K562 (cell line): Measurements from ENCODE around the gene HMG20B. TPM values are rescaled to one million over a fixed set of nuclear protein-coding genes. Genes with fewer than 3 reads are reported as not detected.

Source experiments
- ATAC-seq: fragments of 200-7000 bp; cut with Tn5 transposase; 3 replicates; pipeline ENCODE4 v1.9.1; 2020; ENCODE audit warnings: moderate library complexity
- BruUV-seq: library from RNA; stranded (reverse); fragments of 400-500 nt; replicated peaks from 2 replicates; lab custom pipeline; 2021; lab: Mats Ljungman, UMichigan
- CTCF ChIA-PET: fragments of 300-600 bp; formaldehyde crosslinking; extraction: SDS; loops from one replicate; lab custom pipeline; 2021; ENCODE audit warnings: low intra/inter-chr PET ratio; lab: Yijun Ruan, JAX
- POLR2A ChIA-PET: fragments of 300-600, 350-650 bp; sonication (Branson Sonifier 250); formaldehyde crosslinking; extraction: SDS; loops from one replicate; lab custom pipeline; 2021; ENCODE audit warnings: antibody characterized with exemption, inconsistent platforms; lab: Yijun Ruan, JAX
- DNase-seq, 4 experiments: peaks; one replicate each; pipeline versions ENCODE4 v3.0.0 to v3.0.0-alpha.2; 2011 to 2018; ENCODE audit warnings: low spot score in 3 of 4, mixed read lengths in 3 of 4; ENCODE audit errors: extremely low read depth in 1 of 4
- FAIRE-seq: peaks from 2 replicates; lab custom pipeline; 2011; peaks lifted over from hg19 to GRCh38; lab: Jason Lieb, UNC
- H2AFZ ChIP-seq: 2 replicates; pipeline ENCODE4 v1.6.0; 2011; ENCODE audit warnings: low read depth, low read length, control low read depth, inconsistent platforms
- H3K27ac ChIP-seq: fragments of 200-600 bp; 3 replicates; pipeline ENCODE4 v1.8.0; 2011; ENCODE audit warnings: low read depth, mild to moderate bottlenecking, control low read depth, inconsistent platforms, low read length, moderate library complexity, mixed read lengths; ENCODE audit errors: extremely low read depth
- H3K27me3 ChIP-seq, 2 experiments: fragments of 300-600 bp in 1 of 2; 2 replicates in 1 of 2; 3 replicates in 1 of 2; pipeline versions ENCODE4 v1.6.0 to v1.8.0; 2011; ENCODE audit warnings: inconsistent platforms in 2 of 2, low read length in 2 of 2, mild to moderate bottlenecking in 1 of 2, mixed read lengths in 1 of 2, moderate library complexity in 1 of 2; ENCODE audit not compliant: control insufficient read depth in 2 of 2, insufficient read depth in 2 of 2
- H3K36me3 ChIP-seq: fragments of 300-600 bp; 3 replicates; pipeline ENCODE4 v1.8.0; 2011; ENCODE audit warnings: mild to moderate bottlenecking, low read length, inconsistent platforms; ENCODE audit not compliant: control insufficient read depth, insufficient read depth
- H3K4me1 ChIP-seq, 2 experiments: fragments of 200-600 bp in 1 of 2; replicated peaks in 1 of 2; 2 replicates in 1 of 2; 3 replicates in 1 of 2; pipeline versions ENCODE4 v1.5.1 to v1.8.0; 2011; ENCODE audit warnings: inconsistent platforms in 2 of 2, low read length in 2 of 2, mild to moderate bottlenecking in 1 of 2, mixed read lengths in 1 of 2, moderate library complexity in 1 of 2; ENCODE audit not compliant: control insufficient read depth in 2 of 2, insufficient read depth in 2 of 2
- H3K4me2 ChIP-seq: 2 replicates; pipeline ENCODE4 v1.6.1; 2011; ENCODE audit warnings: low read length, control low read depth, inconsistent platforms, mixed read lengths; ENCODE audit not compliant: insufficient read depth
- H3K4me3 ChIP-seq: fragments of 200-600 bp; sonication (generic), shearing (Covaris generic); 2 replicates; pipeline ENCODE4 v1.5.1; 2016; ENCODE audit warnings: control low read depth, inconsistent platforms
- H3K79me2 ChIP-seq: fragments of 200-600 bp; 3 replicates; pipeline ENCODE4 v1.8.0; 2011; ENCODE audit warnings: low read length, inconsistent platforms; ENCODE audit not compliant: control insufficient read depth, insufficient read depth
- H3K9ac ChIP-seq, 2 experiments: 2 replicates each; pipeline versions ENCODE4 v1.6.0 to v1.6.1; 2011; ENCODE audit warnings: low read depth in 2 of 2, low read length in 2 of 2, control low read depth in 1 of 2, inconsistent platforms in 1 of 2, mild to moderate bottlenecking in 1 of 2, mixed read lengths in 1 of 2; ENCODE audit not compliant: insufficient read depth in 1 of 2
- H3K9me1 ChIP-seq: one replicate; pipeline ENCODE4 v1.6.0; 2011; ENCODE audit warnings: inconsistent platforms, mild to moderate bottlenecking, low read length, moderate library complexity; ENCODE audit not compliant: control insufficient read depth, insufficient read depth
- H3K9me3 ChIP-seq: replicated peaks from 2 replicates; pipeline ENCODE4 v1.5.1; 2011; ENCODE audit warnings: low read depth, low read length, inconsistent platforms; ENCODE audit not compliant: control insufficient read depth, insufficient read depth
- H4K20me1 ChIP-seq: replicated peaks from 2 replicates; pipeline ENCODE4 v1.6.1; 2011; ENCODE audit warnings: low read length, inconsistent platforms, mixed read lengths; ENCODE audit not compliant: control insufficient read depth, insufficient read depth
- BRCA1 ChIP-seq, 2 experiments: fragments of 450-650 bp in 1 of 2; sonication (generic) in 1 of 2; formaldehyde crosslinking in 1 of 2; IDR thresholded peaks; 2 replicates each; pipeline versions ENCODE4 v1.5.0 to v1.6.1; 2017 to 2020; ENCODE audit warnings: mild to moderate bottlenecking in 1 of 2, missing genetic modification reagents in 1 of 2
- CBX1 ChIP-seq: sonication (generic); IDR thresholded peaks from 2 replicates; pipeline ENCODE4 v1.6.1; 2016; ENCODE audit warnings: antibody characterized with exemption, low read depth, mild to moderate bottlenecking
- E2F6 ChIP-seq, 2 experiments: IDR thresholded peaks; 2 replicates each; pipeline ENCODE4 v1.6.1; 2011; ENCODE audit warnings: borderline replicate concordance in 1 of 2, control low read depth in 1 of 2, low read depth in 1 of 2, low read length in 1 of 2, mild to moderate bottlenecking in 1 of 2, mixed read lengths in 1 of 2, moderate library complexity in 1 of 2; ENCODE audit not compliant: insufficient read depth in 1 of 2, insufficient read length in 1 of 2, poor library complexity in 1 of 2, severe bottlenecking in 1 of 2; ENCODE audit errors: extremely low read depth in 1 of 2
- ELK1 ChIP-seq: sonication (generic); formaldehyde crosslinking; IDR thresholded peaks from 2 replicates; pipeline ENCODE4 v1.8.1; 2022; ENCODE audit warnings: missing genetic modification reagents
- HOXB6 ChIP-seq: fragments of 250-450 bp; sonication (Bioruptor Pico); IDR thresholded peaks from 2 replicates; pipeline ENCODE4 v1.5.1; 2022; ENCODE audit warnings: mild to moderate bottlenecking, borderline replicate concordance
- NFE2L1 ChIP-seq: fragments of 450-650 bp; IDR thresholded peaks from 2 replicates; pipeline ENCODE4 v1.6.1; 2016; ENCODE audit warnings: missing genetic modification characterization, low read depth, mild to moderate bottlenecking, missing compliant biosample characterization, moderate library complexity, borderline replicate concordance
- POLR2G ChIP-seq: fragments of 200-400 bp; formaldehyde crosslinking; IDR thresholded peaks from 2 replicates; pipeline ENCODE4 v1.6.1; 2017; ENCODE audit warnings: low read depth, mild to moderate bottlenecking, antibody characterized with exemption, low read length, moderate library complexity
- SAP30 ChIP-seq: fragments of 200-600 bp; sonication (generic); IDR thresholded peaks from 2 replicates; pipeline ENCODE4 v1.6.1; 2012; ENCODE audit warnings: borderline replicate concordance, low read depth, mild to moderate bottlenecking, moderate library complexity, low read length, control low read depth, inconsistent platforms; ENCODE audit not compliant: insufficient read depth, poor library complexity, severe bottlenecking
- SUPT5H ChIP-seq: fragments of 450-650 bp; IDR thresholded peaks from 2 replicates; pipeline ENCODE4 v1.6.1; 2016
- TCF3 ChIP-seq: sonication (generic); formaldehyde crosslinking; IDR thresholded peaks from 2 replicates; pipeline ENCODE4 v1.4.0; 2020; ENCODE audit warnings: mild to moderate bottlenecking, missing genetic modification reagents
- TEAD1 ChIP-seq, 2 experiments: fragments of 450-650 bp in 1 of 2; sonication (generic) in 1 of 2; formaldehyde crosslinking; IDR thresholded peaks; 2 replicates each; pipeline versions ENCODE4 v1.4.0 to v1.8.0; 2020 to 2022; ENCODE audit warnings: mild to moderate bottlenecking in 2 of 2, missing genetic modification reagents in 1 of 2
- ZBTB33 ChIP-seq: sonication (generic); formaldehyde crosslinking; IDR thresholded peaks from 2 replicates; pipeline ENCODE4 v1.8.1; 2023; ENCODE audit warnings: mild to moderate bottlenecking, missing genetic modification reagents
- ZC3H4 ChIP-seq: sonication (generic); formaldehyde crosslinking; IDR thresholded peaks from 2 replicates; pipeline ENCODE4 v1.9.0; 2021; ENCODE audit warnings: missing genetic modification reagents, borderline replicate concordance
- ZKSCAN1 ChIP-seq: fragments of 150-350 bp; IDR thresholded peaks from 2 replicates; pipeline ENCODE4 v1.6.1; 2016; ENCODE audit warnings: low read depth, low read length
- ZNF263 ChIP-seq: sonication (generic); formaldehyde crosslinking; IDR thresholded peaks from 2 replicates; pipeline ENCODE4 v1.8.0; 2022; ENCODE audit warnings: mild to moderate bottlenecking, missing genetic modification reagents, borderline replicate concordance
- WGBS: fragments of 100-300 bp; shearing (Covaris generic); methylation state at CpG from one replicate; pipeline ENCODE4 v1.1.6; 2016; ENCODE audit warnings: low coverage, mixed read lengths; ENCODE audit not compliant: insufficient coverage; ENCODE audit errors: missing lambda C conversion rate; 5-methylcytosine and 5-hydroxymethylcytosine counted together
- in situ Hi-C: fragments of 300-500 bp; cut with MboI; formaldehyde crosslinking; loops from 4 replicates; pipeline ENCODE4 v1.15.0; 2018; ENCODE audit warnings: inconsistent platforms, mixed read lengths
- intact Hi-C: fragments of 100-400 bp; cut with micrococcal nuclease; formaldehyde crosslinking; loops from 2 replicates; pipeline ENCODE4 v1.14.2; 2022
- polyA plus RNA-seq, 8 experiments: library from polyadenylated mRNA; depleted of rRNA in 4 of 8; stranded (reverse) in 5 of 8; unstranded in 3 of 8; fragments of >200 nt; fragmentation: Nextera tagmentation in 2 of 8; fragmentation: Illumina TruSeq in 1 of 8; extraction: Ambion mirVana in 2 of 8; extraction: Trizol in 1 of 8; gene quantifications; 2 replicates each; pipeline versions ENCODE4 v1.2.1 to v1.2.3, GENCODE V29; 2011 to 2014; ENCODE audit warnings: inconsistent platforms in 1 of 8, missing spikeins in 1 of 8
- total RNA-seq, 7 experiments: library from RNA; depleted of rRNA in 6 of 7; stranded (reverse); fragments of >200 nt in 6 of 7; fragmentation: Illumina TruSeq in 2 of 7; extraction: Trizol in 2 of 7; gene quantifications; 2 replicates each; pipeline versions ENCODE4 v1.2.1 to v1.2.3, GENCODE V29; 2011 to 2021; ENCODE audit warnings: low replicate concordance in 1 of 7

The HMG20B gene
- total and polyA plus RNA-seq, 9 of the 15 experiments (the other 6 are each of a cell fraction or from before 2014, with no cell fraction given), result 0.35 to 172 (median 38.6) TPM

- ChIA-PET POLR2A (interaction anchor here (0.5 to 1.1 kb wide), 4 partner anchors 16 to 131 kb away, joined by 3 to 4 read pairs (median 3); no protein-coding TSS in a partner anchor), CTCF (interaction anchor here (2.9 kb wide), 1 partner anchor 75 kb away, joined by 19 read pairs; no protein-coding TSS in a partner anchor)
- Histone ChIP-seq H3K9me3 (no peaks in the 10 kb centered on the region), H3K27ac (no peak overlapping the region), H3K4me3 (no peak overlapping the region), H3K27me3 (no peaks in the 10 kb centered on the region), H3K9me1 (no peaks in the 10 kb centered on the region), H3K4me2 (no peak overlapping the region), H3K4me1 (peaks cover 4 to 71% of the 10 kb centered on the region in 2 experiments), H2AFZ (no peak overlapping the region), H4K20me1 (no peaks in the 10 kb centered on the region), H3K36me3 (peaks cover 69% of the 10 kb centered on the region; the same call in 1 of the 3 replicates), H3K9ac (peak overlapping the region in 1 of 2 experiments; percentile 60; a peak in 1 of 4 replicates), H3K79me2 (peaks cover 14% of the 10 kb centered on the region)
- ATAC-seq, result no peak
- no peak for DNase-seq
- FAIRE-seq, result no peak
- in situ Hi-C loops (no loop called here), intact Hi-C loops (no loop called here)
- WGBS, result 78% methylated on average over 12 of the region's 19 CpGs
- TF ChIP-seq POLR2G (peak; percentile 51), BRCA1 (IDR thresholded peaks at IDR 0.05) (no peak), BRCA1 (CRISPR knock-in tag; IDR thresholded peaks at IDR 0.05) (no peak), HOXB6 (CRISPR knock-in tag) (no peak), TEAD1 (CRISPR knock-in tag; IDR thresholded peaks at IDR 0.05) (no peak), ZKSCAN1 (no peak), ZC3H4 (CRISPR knock-in tag) (no peak), ZNF263 (CRISPR knock-in tag) (peak; percentile 73; the same call in 1 of the 2 replicates), TCF3 (CRISPR knock-in tag) (no peak), ELK1 (no peak), CBX1 (no peak), SAP30 (no peak), NFE2L1 (tag) (no peak), SUPT5H (0 out of 2 replicates have a peak, but pooled peaks have one; percentile 13), E2F6 (IDR thresholded peaks at IDR 0.05; ENCODE audit: borderline replicate concordance in 1 of 2, extremely low read depth in 1 of 2, insufficient read depth in 1 of 2, insufficient read length in 1 of 2, low read depth in 1 of 2, low read length in 1 of 2, poor library complexity in 1 of 2, severe bottlenecking in 1 of 2) (peak in 1 of 2 experiments; percentile 29), ZBTB33 (CRISPR knock-in tag) (peak; percentile 96)
- BruUV-seq, result no TSS peak
Observed at GRCh38 chr19:3620145-3620816, 47.5 kb downstream of the HMG20B start.
